Sigmoid colon (tissue), 7 donors: ENCODE measurements around the gene POU2F2. TPM values are rescaled to one million over a fixed set of nuclear protein-coding genes. Genes with fewer than 3 reads are reported as not detected.

ENCODE experiments used
- DNase-seq: peaks from one replicate; pipeline ENCODE4 v3.0.0-alpha.2; 2019
- H3K27ac ChIP-seq, 4 donors: fragments of 200-600 bp; sonication (generic); one replicate each; pipeline ENCODE4 v1.5.1; 2016 to 2019; ENCODE audit warnings: mild to moderate bottlenecking in 1 of 4
- H3K27me3 ChIP-seq, 3 donors: fragments of 200-600 bp; sonication (generic); one replicate each; pipeline ENCODE4 v1.5.1; 2019; ENCODE audit warnings: mild to moderate bottlenecking in 1 of 3
- H3K36me3 ChIP-seq, 4 donors: fragments of 200-600 bp; sonication (generic); one replicate each; pipeline ENCODE4 v1.5.1; 2016 to 2019
- H3K4me1 ChIP-seq, 4 donors: fragments of 200-600 bp; sonication (generic); one replicate each; pipeline ENCODE4 v1.5.1; 2017 to 2019
- H3K4me3 ChIP-seq, 4 donors: fragments of 200-600 bp; sonication (generic); one replicate each; pipeline ENCODE4 v1.5.1; 2017 to 2019; ENCODE audit warnings: mild to moderate bottlenecking in 2 of 4, moderate library complexity in 1 of 4
- H3K9me3 ChIP-seq, 4 donors: fragments of 200-600 bp in 3 of 4; sonication (generic) in 3 of 4; one replicate each; pipeline versions ENCODE4 v1.5.1 to v1.6.1; 2013 to 2019
- EP300 ChIP-seq, 4 donors: sonication (generic); formaldehyde crosslinking; IDR thresholded peaks; one replicate each; pipeline ENCODE4 v1.6.1; 2017; ENCODE audit warnings: antibody characterized with exemption in 4 of 4
- POLR2A ChIP-seq, 2 donors: fragments of 450-650 bp; IDR thresholded peaks; one replicate each; pipeline ENCODE4 v1.6.1; 2016; ENCODE audit warnings: antibody characterized with exemption in 2 of 2, mild to moderate bottlenecking in 2 of 2, moderate library complexity in 2 of 2
- POLR2AphosphoS5 ChIP-seq, 4 donors: sonication (generic); formaldehyde crosslinking; IDR thresholded peaks; one replicate each; pipeline ENCODE4 v1.6.1; 2017; ENCODE audit warnings: antibody characterized with exemption in 4 of 4
- WGBS, 2 donors: extraction: QIAGEN DNeasy Blood & Tissue Kit; methylation state at CpG; one replicate each; pipeline ENCODE4 v1.1.7; 2013; 5-methylcytosine and 5-hydroxymethylcytosine counted together
- intact Hi-C: fragments of 100-400 bp; cut with DNase I; formaldehyde crosslinking; loops from one replicate; pipeline ENCODE4 v1.15.1; 2023
- polyA plus RNA-seq, 3 donors: library from polyadenylated mRNA; stranded (reverse); fragments of 200-250 nt; gene quantifications; one replicate each; pipeline ENCODE4 v1.2.3, GENCODE V29; 2013
- total RNA-seq, 4 donors: library from RNA; depleted of rRNA; stranded (reverse); fragments of >200 nt; gene quantifications; one replicate each; pipeline ENCODE4 v1.1.0, GENCODE V29; 2016
- TF ChIP-seq, protein P1 (sequence below), 4 experiments: fragments of 450-650 bp in 3 of 4; fragments of 200-600 bp in 1 of 4; IDR thresholded peaks; one replicate each; pipeline ENCODE4 v1.5.1; 2016 to 2019; ENCODE audit warnings: antibody characterized with exemption in 4 of 4, mild to moderate bottlenecking in 3 of 4, moderate library complexity in 2 of 4
- donor health status: healthy with polysubstance abuse.
- donor health status: Bipolar disorder and iron deficiency.
- donor health status: healthy.

The POU2F2 gene
- total and polyA plus RNA-seq, 7 donors: 0.60 to 19.0 (median 2.5) TPM

DNA sequence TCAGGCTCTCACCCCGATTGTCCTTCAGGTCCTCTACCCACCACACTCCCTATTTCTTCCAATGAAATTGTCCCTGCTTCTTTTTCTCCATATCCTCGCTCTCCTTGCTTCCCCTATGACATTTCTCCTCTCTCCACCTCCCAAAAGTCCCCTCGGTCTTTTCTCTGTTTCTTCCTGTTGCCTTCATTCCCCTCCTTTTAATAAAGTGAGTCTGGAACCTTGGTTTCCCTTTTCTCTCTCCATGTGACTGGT, 57.0 kb downstream of the POU2F2 start:
- H3K9me3 ChIP-seq: no peaks in the 10 kb centered on the region
- H3K27ac ChIP-seq: peak overlapping the region; percentile 90 to 97 (median 94)
- intact Hi-C loops: no loop called here
- H3K27me3 ChIP-seq: no peaks in the 10 kb centered on the region
- DNase-seq: no peak
- H3K4me3 ChIP-seq: peak overlapping the region; percentile 52 to 99 (median 92)
- H3K4me1 ChIP-seq: peaks cover 0 to 33% (median 28%) of the 10 kb centered on the region in 4 donors
- peaks cover 10 to 20% (median 16%) of the 10 kb centered on the region in 4 donors for H3K36me3 ChIP-seq
- TF ChIP-seq EP300 (IDR thresholded peaks at IDR 0.05): no peak
- TF ChIP-seq, protein P1, sequence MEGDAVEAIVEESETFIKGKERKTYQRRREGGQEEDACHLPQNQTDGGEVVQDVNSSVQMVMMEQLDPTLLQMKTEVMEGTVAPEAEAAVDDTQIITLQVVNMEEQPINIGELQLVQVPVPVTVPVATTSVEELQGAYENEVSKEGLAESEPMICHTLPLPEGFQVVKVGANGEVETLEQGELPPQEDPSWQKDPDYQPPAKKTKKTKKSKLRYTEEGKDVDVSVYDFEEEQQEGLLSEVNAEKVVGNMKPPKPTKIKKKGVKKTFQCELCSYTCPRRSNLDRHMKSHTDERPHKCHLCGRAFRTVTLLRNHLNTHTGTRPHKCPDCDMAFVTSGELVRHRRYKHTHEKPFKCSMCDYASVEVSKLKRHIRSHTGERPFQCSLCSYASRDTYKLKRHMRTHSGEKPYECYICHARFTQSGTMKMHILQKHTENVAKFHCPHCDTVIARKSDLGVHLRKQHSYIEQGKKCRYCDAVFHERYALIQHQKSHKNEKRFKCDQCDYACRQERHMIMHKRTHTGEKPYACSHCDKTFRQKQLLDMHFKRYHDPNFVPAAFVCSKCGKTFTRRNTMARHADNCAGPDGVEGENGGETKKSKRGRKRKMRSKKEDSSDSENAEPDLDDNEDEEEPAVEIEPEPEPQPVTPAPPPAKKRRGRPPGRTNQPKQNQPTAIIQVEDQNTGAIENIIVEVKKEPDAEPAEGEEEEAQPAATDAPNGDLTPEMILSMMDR (IDR thresholded peaks at IDR 0.05): no peak
- no peak for TF ChIP-seq POLR2A (IDR thresholded peaks at IDR 0.05)
- TF ChIP-seq POLR2AphosphoS5 (IDR thresholded peaks at IDR 0.05): no peak
- 0% methylated on average over 3 of the region's 3 CpGs for WGBS, 2 donors

DNA sequence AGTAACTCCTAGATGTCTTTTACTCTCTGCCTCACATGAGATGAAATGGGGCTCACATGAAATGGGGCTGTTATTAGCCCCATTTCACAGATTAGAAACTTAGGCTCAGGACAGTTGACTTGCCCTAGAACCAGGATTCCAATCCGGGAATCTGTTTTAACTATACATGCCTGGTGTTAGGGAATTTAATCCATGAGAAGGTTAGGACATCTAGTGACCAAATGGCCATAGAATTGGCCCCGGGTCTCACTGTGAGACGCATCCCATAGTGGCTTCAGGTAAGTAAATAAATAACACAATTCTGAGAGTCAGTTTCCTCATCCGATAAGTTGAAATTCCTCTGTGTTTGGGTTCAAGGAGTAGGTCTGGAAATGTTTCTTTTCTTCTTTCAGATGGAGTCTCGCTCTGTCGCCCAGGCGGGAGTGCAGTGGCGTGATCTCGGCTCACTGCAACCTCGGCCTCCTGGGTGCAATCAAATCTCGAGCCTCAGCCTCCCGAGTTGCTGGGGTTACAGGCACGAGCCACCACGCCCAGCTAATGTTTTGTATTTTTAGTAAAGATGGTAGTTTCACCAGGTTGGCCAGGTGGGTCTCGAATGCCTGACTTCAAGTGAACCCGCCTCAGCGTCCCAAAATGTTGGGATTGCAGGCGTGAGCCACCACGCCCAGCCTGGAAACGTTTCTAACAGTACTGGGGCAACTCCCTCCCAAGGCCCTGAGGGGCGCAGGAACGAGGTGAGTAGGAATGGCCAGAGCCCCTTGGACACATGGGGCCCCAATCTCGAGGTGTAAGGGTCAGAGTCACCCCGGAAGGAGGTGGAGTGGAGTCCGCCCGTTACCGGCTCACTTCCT, 57.5 kb downstream of the POU2F2 start:
- peak overlapping the region; percentile 90 to 97 (median 94) for H3K27ac ChIP-seq
- H3K36me3 ChIP-seq: peaks cover 7 to 15% (median 11%) of the 10 kb centered on the region in 4 donors
- peaks cover 0 to 38% (median 33%) of the 10 kb centered on the region in 4 donors for H3K4me1 ChIP-seq
- no peak for DNase-seq
- peak overlapping the region; percentile 52 to 99 (median 92) for H3K4me3 ChIP-seq
- TF ChIP-seq, protein P1 (IDR thresholded peaks at IDR 0.05): no peak
- TF ChIP-seq EP300 (IDR thresholded peaks at IDR 0.05): no peak
- TF ChIP-seq POLR2AphosphoS5 (IDR thresholded peaks at IDR 0.05): no peak
- no peak for TF ChIP-seq POLR2A (IDR thresholded peaks at IDR 0.05)
- intact Hi-C loops: no loop called here
- H3K27me3 ChIP-seq: no peaks in the 10 kb centered on the region
- no peaks in the 10 kb centered on the region for H3K9me3 ChIP-seq
- 43 to 60% methylated on average over 27 of the region's 27 CpGs for WGBS, 2 donors

DNA sequence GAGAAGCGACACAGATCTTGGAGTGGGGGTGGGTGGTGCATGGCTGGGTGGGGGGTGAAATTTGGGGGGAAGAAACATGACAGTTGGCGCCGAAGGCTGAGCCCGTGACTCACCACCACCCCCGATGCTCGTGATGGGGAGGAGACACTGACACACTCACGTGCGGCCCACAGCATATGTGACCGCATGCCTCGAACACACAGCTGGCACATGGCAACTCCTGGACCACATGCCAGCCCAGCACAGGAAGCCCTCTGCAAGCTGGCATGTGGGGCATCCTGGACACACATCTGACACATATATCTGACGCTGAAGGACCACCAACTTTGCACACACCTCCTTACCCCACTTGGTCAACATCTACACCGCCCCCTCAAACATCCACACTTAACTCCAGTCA, 61.0 kb downstream of the POU2F2 start:
- peaks cover 0 to 45% (median 35%) of the 10 kb centered on the region in 4 donors for H3K4me1 ChIP-seq
- TF ChIP-seq, protein P1 (IDR thresholded peaks at IDR 0.05): no peak
- no peak for TF ChIP-seq POLR2A (IDR thresholded peaks at IDR 0.05)
- TF ChIP-seq EP300 (IDR thresholded peaks at IDR 0.05): no peak
- 93 to 94% methylated on average over 12 of the region's 12 CpGs for WGBS, 2 donors
- H3K36me3 ChIP-seq: no peaks in the 10 kb centered on the region
- no peaks in the 10 kb centered on the region for H3K9me3 ChIP-seq
- no peak for DNase-seq
- no peaks in the 10 kb centered on the region for H3K27me3 ChIP-seq
- no peak overlapping the region for H3K4me3 ChIP-seq
- intact Hi-C loops: no loop called here
- H3K27ac ChIP-seq: no peak overlapping the region

DNA sequence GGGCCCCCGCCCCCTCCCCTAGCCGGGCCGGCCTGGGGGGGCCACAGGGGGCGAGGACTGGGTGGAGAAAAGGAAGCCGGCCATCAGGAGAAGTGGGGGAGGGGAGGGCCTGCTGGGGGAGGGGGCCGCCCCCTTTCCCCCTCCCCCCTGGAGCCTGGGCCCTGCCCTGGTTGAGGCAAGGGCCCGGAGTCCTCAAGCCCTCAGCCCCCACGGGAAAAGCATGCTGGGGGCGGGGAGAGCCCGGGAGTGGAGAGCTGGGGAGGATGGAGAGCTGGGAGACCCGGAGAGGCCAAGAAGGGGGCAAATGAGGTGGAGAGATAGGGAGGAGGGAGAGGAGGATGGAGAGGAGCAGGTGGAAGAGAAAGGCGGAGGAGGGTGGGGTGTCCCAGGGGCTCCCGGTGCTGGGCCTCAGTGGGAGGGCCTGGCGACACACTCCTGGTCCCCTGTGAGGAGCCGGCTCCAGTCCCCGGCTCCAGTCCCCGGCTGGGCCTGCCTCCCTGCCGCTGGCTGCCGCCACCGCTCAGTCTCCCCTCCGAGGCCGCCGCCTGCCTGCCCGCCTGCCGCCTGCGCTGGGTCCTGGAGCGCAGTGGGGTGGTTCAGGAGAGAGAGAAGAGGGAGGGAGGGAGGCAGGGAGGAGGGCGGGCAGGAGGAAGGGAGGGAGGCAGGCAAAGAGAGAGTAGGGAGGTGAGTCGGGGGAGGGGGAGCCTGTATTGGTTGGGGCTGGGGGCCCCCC, 62.5 kb downstream of the POU2F2 start, which contains the start of gene GRIK5:
TSS of gene GRIK5 (minus strand) at position 588 of the 733 bp plus-strand sequence. CDS start 4,436 bp downstream, outside the sequence.
- no peaks in the 10 kb centered on the region for H3K9me3 ChIP-seq
- intact Hi-C loops: no loop called here
- peaks cover 0 to 40% (median 29%) of the 10 kb centered on the region in 4 donors for H3K4me1 ChIP-seq
- WGBS, 2 donors: 12 to 42% methylated on average over 29 of the region's 29 CpGs
- H3K27ac ChIP-seq: peak within 1 kb of the TSS; percentile 66 to 83 (median 74)
- TF ChIP-seq, protein P1 (IDR thresholded peaks at IDR 0.05): no peak
- peak; percentile 65 to 89 (median 81) for TF ChIP-seq POLR2AphosphoS5 (IDR thresholded peaks at IDR 0.05)
- peak within 1 kb of the TSS; percentile 56 to 65 (median 62) for H3K4me3 ChIP-seq
- H3K27me3 ChIP-seq: no peaks in the 10 kb centered on the region
- DNase-seq: peak; percentile 78
- H3K36me3 ChIP-seq: peaks cover 5 to 11% (median 8%) of the 10 kb centered on the region in 4 donors
